ENCODE measurements around the gene WASF3. TPM values are rescaled to one million over a fixed set of nuclear protein-coding genes. Genes with fewer than 3 reads are reported as not detected.

WASF3 gene
- total and polyA plus RNA-seq, 10 donors = 1.7 to 16.4 (median 8.4) TPM

- Histone ChIP-seq H3K27me3 (replicated peaks in 1 of 7) (peaks cover 0 to 22% (median 0%) of the 10 kb centered on the region in 7 donors), H3K4me1 (no peaks in the 10 kb centered on the region), H3K27ac (no peak overlapping the region), H3K36me3 (no peaks in the 10 kb centered on the region), H3K4me3 (no peak overlapping the region), H3K9me3 (peaks cover 0 to 11% (median 0%) of the 10 kb centered on the region in 8 donors)
- TF ChIP-seq POLR2AphosphoS5 (IDR thresholded peaks at IDR 0.05) = no peak
- no peak for TF ChIP-seq POLR2A (IDR thresholded peaks at IDR 0.05)
- TF ChIP-seq CTCF (IDR thresholded peaks at IDR 0.05 in 8 of 11, conservative IDR thresholded peaks at IDR 0.05 in 3 of 11) = no peak
- intact Hi-C loops (cut with DNase I; ENCODE audit: low total_unique reads) = loop anchor here (5.0 to 10.0 kb wide), 3 partner anchors 163 to 1135 kb away; no protein-coding TSS in a partner anchor
- no peak for DNase-seq
- 82 to 92% (median 86%) methylated on average over 7 of the region's 7 CpGs for WGBS, 5 donors
Measured at GRCh38 chr13:26709461-26709860, 152.0 kb downstream of the WASF3 start.

GRCh38 chr13:26710166-26710565, 152.7 kb downstream of the WASF3 start:
- Histone ChIP-seq H3K4me3 (no peak overlapping the region), H3K4me1 (no peaks in the 10 kb centered on the region), H3K27ac (no peak overlapping the region), H3K27me3 (replicated peaks in 1 of 7) (peaks cover 0 to 21% (median 0%) of the 10 kb centered on the region in 7 donors), H3K9me3 (peaks cover 0 to 11% (median 0%) of the 10 kb centered on the region in 8 donors), H3K36me3 (no peaks in the 10 kb centered on the region)
- 77 to 83% (median 80%) methylated on average over 11 to 13 of the region's 13 CpGs for WGBS, 5 donors
- no peak for DNase-seq
- intact Hi-C loops (cut with DNase I; ENCODE audit: low total_unique reads) = no loop called here
- TF ChIP-seq CTCF (IDR thresholded peaks at IDR 0.05 in 8 of 11, conservative IDR thresholded peaks at IDR 0.05 in 3 of 11) (no peak), POLR2AphosphoS5 (IDR thresholded peaks at IDR 0.05) (no peak), POLR2A (IDR thresholded peaks at IDR 0.05) (no peak)

- no peak for DNase-seq
- Histone ChIP-seq H3K27me3 (replicated peaks in 1 of 7) (peaks cover 0 to 10% (median 0%) of the 10 kb centered on the region in 7 donors), H3K4me1 (no peaks in the 10 kb centered on the region), H3K9me3 (peaks cover 0 to 11% (median 0%) of the 10 kb centered on the region in 8 donors), H3K27ac (no peak overlapping the region), H3K4me3 (no peak overlapping the region), H3K36me3 (no peaks in the 10 kb centered on the region)
- WGBS, 5 donors = 18 to 52% (median 36%) methylated on average over 4 of the region's 4 CpGs
- no peak for TF ChIP-seq POLR2A (IDR thresholded peaks at IDR 0.05)
- no peak for TF ChIP-seq POLR2AphosphoS5 (IDR thresholded peaks at IDR 0.05)
- no peak for TF ChIP-seq CTCF (IDR thresholded peaks at IDR 0.05 in 8 of 11, conservative IDR thresholded peaks at IDR 0.05 in 3 of 11)
- intact Hi-C loops (cut with DNase I; ENCODE audit: low total_unique reads) = no loop called here
Measured at GRCh38 chr13:26711211-26711610, 153.7 kb downstream of the WASF3 start.

GRCh38 chr13:26713341-26713740, 155.9 kb downstream of the WASF3 start:
- no peak for DNase-seq
- no peaks in the 10 kb centered on the region for H3K36me3 ChIP-seq
- H3K9me3 ChIP-seq = peaks cover 0 to 11% (median 0%) of the 10 kb centered on the region in 8 donors
- H3K27ac ChIP-seq = no peak overlapping the region
- H3K4me1 ChIP-seq = no peaks in the 10 kb centered on the region
- intact Hi-C loops (cut with DNase I; ENCODE audit: low total_unique reads) = no loop called here
- H3K4me3 ChIP-seq = no peak overlapping the region
- 86 to 100% (median 100%) methylated on average over 1 of the region's 1 CpG for WGBS, 5 donors
- no peaks in the 10 kb centered on the region for H3K27me3 ChIP-seq (replicated peaks in 1 of 7)
- TF ChIP-seq POLR2A (IDR thresholded peaks at IDR 0.05) = no peak
- no peak for TF ChIP-seq CTCF (IDR thresholded peaks at IDR 0.05 in 8 of 11, conservative IDR thresholded peaks at IDR 0.05 in 3 of 11)
- TF ChIP-seq POLR2AphosphoS5 (IDR thresholded peaks at IDR 0.05) = no peak

Measured in spleen (tissue), 11 donors.